Glutamatergic neuron (in vitro differentiated cells): ENCODE data around the gene TNKS2. TPM values are rescaled to one million over a fixed set of nuclear protein-coding genes. Genes with fewer than 3 reads are reported as not detected.

ENCODE experiments used
- DNase-seq: peaks from one replicate; pipeline ENCODE4 v3.0.0; 2022
- H3K27ac Mint-ChIP-seq: one replicate; pipeline ENCODE4 v1.8.0; 2020; ENCODE audit warnings: mild to moderate bottlenecking, mixed read lengths, inconsistent platforms; ENCODE audit not compliant: unreplicated experiment
- H3K27me3 Mint-ChIP-seq: one replicate; pipeline ENCODE4 v1.8.0; 2020; ENCODE audit warnings: mild to moderate bottlenecking, moderate library complexity, mixed read lengths, inconsistent platforms; ENCODE audit not compliant: unreplicated experiment
- H3K36me3 Mint-ChIP-seq: one replicate; pipeline ENCODE4 v1.8.0; 2020; ENCODE audit warnings: mild to moderate bottlenecking, mixed read lengths, inconsistent platforms; ENCODE audit not compliant: unreplicated experiment
- H3K4me1 Mint-ChIP-seq: one replicate; pipeline ENCODE4 v1.8.0; 2020; ENCODE audit warnings: mild to moderate bottlenecking, low read depth, mixed read lengths, inconsistent platforms; ENCODE audit not compliant: unreplicated experiment
- H3K4me3 Mint-ChIP-seq: one replicate; pipeline ENCODE4 v1.8.0; 2020; ENCODE audit warnings: mild to moderate bottlenecking, mixed read lengths, inconsistent platforms; ENCODE audit not compliant: unreplicated experiment
- H3K9me3 Mint-ChIP-seq: one replicate; pipeline ENCODE4 v1.8.0; 2020; ENCODE audit warnings: mild to moderate bottlenecking, moderate library complexity, mixed read lengths, inconsistent platforms; ENCODE audit not compliant: unreplicated experiment
- total RNA-seq: library from RNA; stranded (reverse); fragmentation: NEBNext Ultra II Directional; extraction: Animal tissue kit (Norgen Biotek cat#: 25700); gene quantifications from one replicate; pipeline ENCODE4 v1.2.1, GENCODE V29; 2021; ENCODE audit not compliant: unreplicated experiment
- TF ChIP-seq, protein P1 (sequence below): fragments of 200-600 bp; sonication (generic); IDR thresholded peaks from one replicate; pipeline ENCODE4 v1.5.0; 2021; ENCODE audit not compliant: partially characterized antibody, unreplicated experiment

The TNKS2 gene
- total RNA-seq, 1 donor from 2014 or later, result 60.4 TPM

DNA sequence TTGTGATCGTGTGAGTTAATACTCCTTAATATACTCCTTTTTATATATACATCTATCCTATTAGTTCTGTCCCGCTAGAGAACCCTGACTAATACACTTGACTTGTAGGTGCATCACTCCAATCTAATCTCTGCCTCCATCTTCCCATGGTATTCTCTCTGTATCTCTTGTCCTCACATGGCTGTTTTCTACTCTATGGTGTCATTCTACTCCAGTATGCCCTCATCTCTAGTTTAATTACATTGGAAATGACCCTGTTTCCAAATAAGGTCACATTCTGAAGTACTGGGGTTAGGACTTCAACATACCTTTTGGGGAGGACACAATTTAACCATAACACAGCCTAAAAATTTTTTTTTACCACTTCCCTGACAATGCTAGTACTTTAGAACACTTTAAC is 25.8 kb upstream of the TNKS2 start:
- TF ChIP-seq, protein P1, sequence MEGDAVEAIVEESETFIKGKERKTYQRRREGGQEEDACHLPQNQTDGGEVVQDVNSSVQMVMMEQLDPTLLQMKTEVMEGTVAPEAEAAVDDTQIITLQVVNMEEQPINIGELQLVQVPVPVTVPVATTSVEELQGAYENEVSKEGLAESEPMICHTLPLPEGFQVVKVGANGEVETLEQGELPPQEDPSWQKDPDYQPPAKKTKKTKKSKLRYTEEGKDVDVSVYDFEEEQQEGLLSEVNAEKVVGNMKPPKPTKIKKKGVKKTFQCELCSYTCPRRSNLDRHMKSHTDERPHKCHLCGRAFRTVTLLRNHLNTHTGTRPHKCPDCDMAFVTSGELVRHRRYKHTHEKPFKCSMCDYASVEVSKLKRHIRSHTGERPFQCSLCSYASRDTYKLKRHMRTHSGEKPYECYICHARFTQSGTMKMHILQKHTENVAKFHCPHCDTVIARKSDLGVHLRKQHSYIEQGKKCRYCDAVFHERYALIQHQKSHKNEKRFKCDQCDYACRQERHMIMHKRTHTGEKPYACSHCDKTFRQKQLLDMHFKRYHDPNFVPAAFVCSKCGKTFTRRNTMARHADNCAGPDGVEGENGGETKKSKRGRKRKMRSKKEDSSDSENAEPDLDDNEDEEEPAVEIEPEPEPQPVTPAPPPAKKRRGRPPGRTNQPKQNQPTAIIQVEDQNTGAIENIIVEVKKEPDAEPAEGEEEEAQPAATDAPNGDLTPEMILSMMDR, result no peak
- DNase-seq, result no peak
- Mint-ChIP-seq H3K36me3 (no peaks in the 10 kb centered on the region), H3K4me3 (no peak overlapping the region), H3K27me3 (peaks cover 2% of the 10 kb centered on the region), H3K27ac (no peak overlapping the region), H3K4me1 (no peaks in the 10 kb centered on the region), H3K9me3 (no peaks in the 10 kb centered on the region)

DNA sequence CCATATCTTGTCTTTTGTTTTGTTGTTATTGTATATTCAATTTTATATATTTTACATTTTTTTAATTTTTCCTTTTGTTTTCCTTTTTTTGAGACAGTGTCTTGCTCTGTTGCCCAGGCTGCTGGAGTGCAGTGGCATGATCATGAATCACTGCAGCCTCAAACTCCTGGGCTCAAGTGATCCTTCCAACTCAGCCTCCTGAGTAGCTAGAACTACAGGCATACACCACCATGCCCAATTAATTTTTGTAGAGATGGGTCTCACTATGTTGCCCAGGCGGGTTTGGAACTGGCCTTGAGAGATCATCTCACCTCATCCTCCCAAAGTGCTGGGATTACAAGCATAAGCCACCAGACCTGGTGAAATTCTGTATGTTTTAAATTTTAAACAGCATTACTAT is 25.4 kb upstream of the TNKS2 start:
- Mint-ChIP-seq H3K4me3 (no peak overlapping the region), H3K4me1 (no peaks in the 10 kb centered on the region), H3K36me3 (no peaks in the 10 kb centered on the region), H3K27me3 (peaks cover 2% of the 10 kb centered on the region), H3K9me3 (no peaks in the 10 kb centered on the region), H3K27ac (no peak overlapping the region)
- TF ChIP-seq, protein P1, result no peak
- DNase-seq, result no peak

DNA sequence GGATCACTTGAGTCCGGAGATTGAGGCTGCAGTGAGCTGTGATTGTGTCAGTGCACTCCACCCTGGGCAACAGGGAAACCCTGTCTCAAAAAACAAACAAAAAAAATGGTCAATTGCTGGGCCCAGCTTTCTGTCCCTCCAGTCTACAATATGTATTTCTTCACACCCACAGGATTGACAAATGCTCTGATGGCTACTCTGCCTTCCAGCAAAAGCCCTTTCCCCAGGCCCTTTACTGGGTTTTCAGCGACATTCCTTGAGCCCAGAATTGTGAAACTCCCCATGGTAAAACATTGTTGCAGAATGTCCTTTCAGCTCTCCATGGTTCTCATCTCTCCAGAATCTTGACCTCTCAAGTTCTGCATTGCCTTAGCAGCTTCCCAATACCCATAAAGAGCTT is 23.7 kb upstream of the TNKS2 start:
- no peak for DNase-seq
- Mint-ChIP-seq H3K4me1 (no peaks in the 10 kb centered on the region), H3K27ac (no peak overlapping the region), H3K27me3 (peaks cover 2% of the 10 kb centered on the region), H3K36me3 (no peaks in the 10 kb centered on the region), H3K9me3 (no peaks in the 10 kb centered on the region), H3K4me3 (no peak overlapping the region)
- TF ChIP-seq, protein P1, result no peak

DNA sequence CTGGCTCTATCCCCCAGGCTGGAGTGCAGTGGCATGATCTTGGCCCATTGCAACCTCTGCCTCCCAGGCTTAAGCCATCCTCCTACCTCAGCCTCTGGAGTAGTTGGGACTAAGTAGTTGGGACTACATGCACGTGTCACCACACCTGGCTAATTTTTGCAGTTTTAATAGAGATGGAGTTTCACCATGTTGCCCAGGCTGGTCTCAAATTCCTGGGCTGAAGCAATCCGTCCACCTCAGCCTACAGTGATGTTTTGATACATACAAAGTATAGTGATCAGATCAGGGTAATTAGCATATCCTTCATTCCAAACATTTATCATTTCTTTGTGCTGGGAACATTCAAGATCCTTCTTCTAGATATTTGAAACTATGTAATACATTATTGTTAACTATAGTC is 22.5 kb upstream of the TNKS2 start:
- H3K36me3 Mint-ChIP-seq, result no peaks in the 10 kb centered on the region

DNA sequence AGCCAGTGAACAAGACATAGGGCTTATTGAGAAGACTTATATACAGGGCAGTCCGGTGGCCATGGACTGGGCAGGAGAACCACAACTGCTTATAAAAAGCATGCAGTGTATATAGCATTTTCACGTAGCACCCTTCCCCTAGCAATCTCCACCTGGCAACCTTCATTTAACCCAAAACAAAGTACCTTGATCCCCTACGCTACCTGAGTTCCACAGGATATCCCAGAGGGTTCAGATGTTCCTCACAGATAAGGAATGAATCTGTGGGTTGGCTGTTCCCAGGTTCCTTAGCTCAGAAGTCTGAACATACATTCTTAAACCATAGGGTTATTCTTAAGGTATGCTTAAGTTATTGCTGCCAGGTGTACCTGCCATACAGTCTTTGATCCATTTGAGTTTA is 22.0 kb upstream of the TNKS2 start:
- H3K27me3 Mint-ChIP-seq, result no peaks in the 10 kb centered on the region
- no peak overlapping the region for H3K4me3 Mint-ChIP-seq
- no peaks in the 10 kb centered on the region for H3K36me3 Mint-ChIP-seq
- TF ChIP-seq, protein P1, result no peak
- no peak overlapping the region for H3K27ac Mint-ChIP-seq
- no peaks in the 10 kb centered on the region for H3K9me3 Mint-ChIP-seq
- DNase-seq, result no peak
- H3K4me1 Mint-ChIP-seq, result no peaks in the 10 kb centered on the region

More for the DNA sequence above, 22.5 kb upstream of the TNKS2 start:
- no peaks in the 10 kb centered on the region for H3K27me3 Mint-ChIP-seq
- H3K4me1 Mint-ChIP-seq, result no peaks in the 10 kb centered on the region
- H3K9me3 Mint-ChIP-seq, result no peaks in the 10 kb centered on the region
- no peak overlapping the region for H3K27ac Mint-ChIP-seq
- DNase-seq, result no peak
- H3K4me3 Mint-ChIP-seq, result no peak overlapping the region
- TF ChIP-seq, protein P1, result no peak
